Right atrium auricular region (tissue), 2 donors: Measurements from ENCODE around the gene SNPH. TPM values are rescaled to one million over a fixed set of nuclear protein-coding genes. Genes with fewer than 3 reads are reported as not detected.

Source experiments
- DNase-seq: peaks from one replicate; pipeline ENCODE4 v3.0.0-alpha.2; 2019; ENCODE audit warnings: low spot score
- H3K27ac ChIP-seq, 2 donors: fragments of 200-600 bp; sonication (generic); 1 replicate in 1 of 2; 2 replicates in 1 of 2; pipeline ENCODE4 v1.5.1; 2016 to 2019
- H3K27me3 ChIP-seq, 2 donors: fragments of 200-600 bp; sonication (generic); one replicate each; pipeline versions ENCODE4 v1.5.1 to v1.6.0; 2017 to 2019
- H3K36me3 ChIP-seq: fragments of 200-600 bp; sonication (generic); one replicate; pipeline ENCODE4 v1.5.1; 2016
- H3K4me1 ChIP-seq, 2 donors: fragments of 200-600 bp; sonication (generic); one replicate each; pipeline versions ENCODE4 v1.5.1 to v1.6.0; 2017 to 2019
- H3K4me3 ChIP-seq, 2 donors: fragments of 200-600 bp; sonication (generic); 1 replicate in 1 of 2; 2 replicates in 1 of 2; pipeline ENCODE4 v1.5.1; 2017 to 2019; ENCODE audit warnings: mild to moderate bottlenecking in 1 of 2, moderate library complexity in 1 of 2
- H3K9me3 ChIP-seq, 2 donors: fragments of 200-600 bp; sonication (generic); one replicate each; pipeline ENCODE4 v1.5.1; 2019
- CTCF ChIP-seq, 2 donors: fragments of 200-600 bp; sonication (generic); IDR thresholded peaks; one replicate each; pipeline ENCODE4 v1.5.1; 2019; ENCODE audit warnings: antibody characterized with exemption in 2 of 2
- total RNA-seq, 2 donors: library from RNA; depleted of rRNA; stranded (reverse); fragments of >200 nt; gene quantifications; one replicate each; pipeline ENCODE4 v1.1.0, GENCODE V29; 2016

The SNPH gene
- total RNA-seq, 2 donors from 2014 or later: 5.0 to 10.1 TPM

- no peak for TF ChIP-seq CTCF (IDR thresholded peaks at IDR 0.05)
- no peaks in the 10 kb centered on the region for H3K36me3 ChIP-seq
- no peaks in the 10 kb centered on the region for H3K9me3 ChIP-seq
- no peak overlapping the region for H3K27ac ChIP-seq
- H3K4me3 ChIP-seq: no peak overlapping the region
- DNase-seq: no peak
- H3K4me1 ChIP-seq: peaks cover 0 to 6% of the 10 kb centered on the region in 2 donors
- no peaks in the 10 kb centered on the region for H3K27me3 ChIP-seq
Observed at GRCh38 chr20:1287306-1287705, 21.2 kb downstream of the SNPH start.

- peaks cover 0 to 6% of the 10 kb centered on the region in 2 donors for H3K4me1 ChIP-seq
- no peaks in the 10 kb centered on the region for H3K9me3 ChIP-seq
- no peak overlapping the region for H3K27ac ChIP-seq
- no peak for DNase-seq
- H3K4me3 ChIP-seq: no peak overlapping the region
- no peaks in the 10 kb centered on the region for H3K36me3 ChIP-seq
- H3K27me3 ChIP-seq: no peaks in the 10 kb centered on the region
- TF ChIP-seq CTCF (IDR thresholded peaks at IDR 0.05): no peak
Observed at GRCh38 chr20:1287787-1288569, 21.9 kb downstream of the SNPH start.

- H3K4me1 ChIP-seq: peaks cover 0 to 6% of the 10 kb centered on the region in 2 donors
- TF ChIP-seq CTCF (IDR thresholded peaks at IDR 0.05): no peak
- H3K4me3 ChIP-seq: no peak overlapping the region
- H3K36me3 ChIP-seq: no peaks in the 10 kb centered on the region
- no peak overlapping the region for H3K27ac ChIP-seq
- H3K27me3 ChIP-seq: no peaks in the 10 kb centered on the region
- no peak for DNase-seq
- no peaks in the 10 kb centered on the region for H3K9me3 ChIP-seq
Observed at GRCh38 chr20:1291191-1291741, 25.2 kb downstream of the SNPH start.

- Histone ChIP-seq H3K27me3 (no peaks in the 10 kb centered on the region), H3K4me3 (no peak overlapping the region), H3K9me3 (no peaks in the 10 kb centered on the region), H3K36me3 (no peaks in the 10 kb centered on the region), H3K27ac (no peak overlapping the region), H3K4me1 (peaks cover 0 to 6% of the 10 kb centered on the region in 2 donors)
- no peak for DNase-seq
- TF ChIP-seq CTCF (IDR thresholded peaks at IDR 0.05): no peak
Observed at GRCh38 chr20:1292620-1293019, 26.5 kb downstream of the SNPH start.

- no peak overlapping the region for H3K27ac ChIP-seq
- H3K4me1 ChIP-seq: peaks cover 0 to 6% of the 10 kb centered on the region in 2 donors
- no peaks in the 10 kb centered on the region for H3K9me3 ChIP-seq
- no peaks in the 10 kb centered on the region for H3K27me3 ChIP-seq
- H3K4me3 ChIP-seq: no peak overlapping the region
- no peaks in the 10 kb centered on the region for H3K36me3 ChIP-seq
- TF ChIP-seq CTCF (IDR thresholded peaks at IDR 0.05): no peak
- DNase-seq: no peak
Observed at GRCh38 chr20:1293641-1294379, 27.7 kb downstream of the SNPH start.
